ENCODE results near the gene TCP11L1.
"Not testable (repeated sequence)": the region's sequence is repeated elsewhere in the genome, so short reads cannot be mapped to it uniquely, and the experiment has no call there.

The TCP11L1 gene

GRCh38 chr11:33039274-33040032 lies at the start of gene TCP11L1:
TSS of gene TCP11L1 (plus strand) at chr11:33039572. CDS start at chr11:33043774, 4,202 bp downstream.
- peak; percentile 53 for DNase-seq (ENCODE audit: low spot score)

- DNase-seq (ENCODE audit: low spot score): no peak
These were observed 48.9 kb upstream of the TCP11L1 start for GRCh38 chr11:32990481-32990880.

- no peak for DNase-seq (ENCODE audit: low spot score)
These were observed 47.9 kb upstream of the TCP11L1 start for GRCh38 chr11:32991427-32991826.

GRCh38 chr11:32991898-32992297 lies 47.5 kb upstream of the TCP11L1 start:
- DNase-seq (ENCODE audit: low spot score): no peak

- no peak for DNase-seq (ENCODE audit: low spot score)
These were observed 39.2 kb upstream of the TCP11L1 start for GRCh38 chr11:33000181-33000580.

GRCh38 chr11:33001281-33001680 lies 38.1 kb upstream of the TCP11L1 start:
- no peak for DNase-seq (ENCODE audit: low spot score)

GRCh38 chr11:33001751-33002542 lies 37.4 kb upstream of the TCP11L1 start:
- DNase-seq (ENCODE audit: low spot score): no peak

- DNase-seq (ENCODE audit: low spot score): no peak
These were observed 34.2 kb upstream of the TCP11L1 start for GRCh38 chr11:33005175-33005574.

- DNase-seq (ENCODE audit: low spot score): no peak
These were observed 33.4 kb upstream of the TCP11L1 start for GRCh38 chr11:33006010-33006409.

- no peak for DNase-seq (ENCODE audit: low spot score)
These were observed 25.6 kb upstream of the TCP11L1 start for GRCh38 chr11:33013755-33014154.

- peak; percentile 83 for DNase-seq (ENCODE audit: low spot score)
These were observed 23.5 kb upstream of the TCP11L1 start, which contains the start of gene DEPDC7 for GRCh38 chr11:33015621-33016551. TSS of gene DEPDC7 (plus strand) at chr11:33015878. CDS start at chr11:33015956, 78 bp downstream.

GRCh38 chr11:33016654-33017053 lies 22.7 kb upstream of the TCP11L1 start:
- DNase-seq (ENCODE audit: low spot score): no peak

GRCh38 chr11:33017478-33017877 lies 21.9 kb upstream of the TCP11L1 start:
- no peak for DNase-seq (ENCODE audit: low spot score)

- DNase-seq (ENCODE audit: low spot score): no peak
These were observed 21.4 kb upstream of the TCP11L1 start for GRCh38 chr11:33017965-33018364.

GRCh38 chr11:33018840-33019239 lies 20.5 kb upstream of the TCP11L1 start:
- no peak for DNase-seq (ENCODE audit: low spot score)

GRCh38 chr11:33021501-33021900 lies 17.9 kb upstream of the TCP11L1 start:
- DNase-seq (ENCODE audit: low spot score): no peak

- DNase-seq (ENCODE audit: low spot score): no peak
These were observed 17.4 kb upstream of the TCP11L1 start for GRCh38 chr11:33021937-33022336.

- DNase-seq (ENCODE audit: low spot score): no peak
These were observed 14.0 kb upstream of the TCP11L1 start for GRCh38 chr11:33025339-33025722.

- DNase-seq (ENCODE audit: low spot score): no peak
These were observed 12.1 kb upstream of the TCP11L1 start for GRCh38 chr11:33027233-33027632.

GRCh38 chr11:33027846-33028536 lies 11.4 kb upstream of the TCP11L1 start:
- no peak for DNase-seq (ENCODE audit: low spot score)

- no peak for DNase-seq (ENCODE audit: low spot score)
These were observed 10.8 kb upstream of the TCP11L1 start for GRCh38 chr11:33028537-33028914.

- DNase-seq (ENCODE audit: low spot score): not testable (repeated sequence)
These were observed 10.2 kb upstream of the TCP11L1 start for GRCh38 chr11:33029218-33029617.
